HAP-1 (cell line): ENCODE results near the gene KAT7.

Experiments
- DNase-seq, 2 experiments: peaks; one replicate each; pipeline ENCODE4 v3.0.0-alpha.2; 2016 to 2020; ENCODE audit warnings: low spot score in 2 of 2
- H3K27me3 ChIP-seq: fragments of 250-450 bp; sonication (Bioruptor Pico); 2 replicates; pipeline ENCODE4 v1.5.1; 2020; ENCODE audit warnings: low read depth, mild to moderate bottlenecking, moderate library complexity
- H3K36me3 ChIP-seq: fragments of 250-450 bp; sonication (Bioruptor Pico); replicated peaks from 2 replicates; pipeline ENCODE4 v1.5.1; 2020; ENCODE audit warnings: mild to moderate bottlenecking
- H3K4me1 ChIP-seq: fragments of 250-450 bp; sonication (Bioruptor Pico); 2 replicates; pipeline ENCODE4 v1.5.1; 2020; ENCODE audit warnings: mild to moderate bottlenecking
- H3K4me3 ChIP-seq: fragments of 250-450 bp; sonication (Bioruptor Pico); 2 replicates; pipeline ENCODE4 v1.5.1; 2020; ENCODE audit warnings: mild to moderate bottlenecking, moderate library complexity
- H3K9me3 ChIP-seq: fragments of 250-450 bp; sonication (Bioruptor Pico); 2 replicates; pipeline ENCODE4 v1.5.1; 2020; ENCODE audit warnings: mild to moderate bottlenecking, moderate library complexity
- in situ Hi-C: fragments of 300-500 bp; cut with MboI; formaldehyde crosslinking; loops from 3 replicates; pipeline ENCODE4 v1.14.3; 2020; ENCODE audit warnings: low sequenced_read_pairs, inconsistent platforms, mixed read lengths

Gene KAT7

DNA sequence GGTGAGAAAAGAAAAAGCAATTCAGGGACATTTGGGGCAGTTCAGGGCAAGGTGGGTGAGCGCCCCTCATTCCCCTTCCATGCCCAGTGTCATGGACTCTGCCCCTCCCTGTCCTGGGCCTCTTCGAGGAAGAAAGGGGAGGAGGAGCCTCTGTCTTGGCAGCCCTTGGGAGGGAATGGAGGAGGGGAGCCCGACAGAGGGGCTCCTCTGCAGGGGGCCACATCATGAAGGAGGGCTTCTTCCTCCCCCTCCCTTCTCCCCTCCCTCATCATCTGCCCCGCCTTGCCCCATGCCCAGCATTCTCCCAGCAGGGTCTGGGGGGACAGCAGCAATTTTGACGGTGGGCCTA is 92.5 kb downstream of the KAT7 start:
- Histone ChIP-seq H3K4me3 (no peak overlapping the region), H3K27me3 (peaks cover 10% of the 10 kb centered on the region), H3K36me3 (no peaks in the 10 kb centered on the region), H3K9me3 (no peaks in the 10 kb centered on the region), H3K4me1 (peaks cover 3% of the 10 kb centered on the region; the same call in 1 of the 2 replicates)
- no peak for DNase-seq
- in situ Hi-C loops, result no loop called here

- no peaks in the 10 kb centered on the region for H3K9me3 ChIP-seq
- H3K27me3 ChIP-seq, result peaks cover 10% of the 10 kb centered on the region
- peaks cover 3% of the 10 kb centered on the region; the same call in 1 of the 2 replicates for H3K4me1 ChIP-seq
- in situ Hi-C loops, result no loop called here
- H3K36me3 ChIP-seq, result no peaks in the 10 kb centered on the region
- H3K4me3 ChIP-seq, result no peak overlapping the region
- DNase-seq, result no peak
Measured at GRCh38 chr17:49882434-49882833, 94.0 kb downstream of the KAT7 start.
